ES-I3 (cell line): ENCODE results near the gene KRTAP5-9.
"Not testable (repeated sequence)": the region's sequence is repeated elsewhere in the genome, so short reads cannot be mapped to it uniquely, and the experiment has no call there.

Experiments
- H3K36me3 ChIP-seq: 2 replicates; pipeline ENCODE4 v1.6.1; 2013; ENCODE audit warnings: mild to moderate bottlenecking, low read length, control low read depth, moderate library complexity; ENCODE audit not compliant: insufficient read depth
- H3K4me1 ChIP-seq: 2 replicates; pipeline ENCODE4 v1.6.1; 2013; ENCODE audit warnings: mild to moderate bottlenecking, control low read depth, low read length; ENCODE audit not compliant: insufficient read depth
- H3K9ac ChIP-seq: 2 replicates; pipeline ENCODE4 v1.6.1; 2013; ENCODE audit warnings: low read depth, mild to moderate bottlenecking, low read length, moderate library complexity
- H3K9me3 ChIP-seq: 2 replicates; pipeline ENCODE4 v1.6.1; 2013; ENCODE audit warnings: mild to moderate bottlenecking, low read length, moderate library complexity; ENCODE audit not compliant: control insufficient read depth, insufficient read depth

The KRTAP5-9 gene

GRCh38 chr11:71525188-71525937, 22.9 kb upstream of the KRTAP5-9 start:
- Histone ChIP-seq H3K9me3 (no peaks in the 10 kb centered on the region), H3K9ac (no peak overlapping the region), H3K36me3 (no peaks in the 10 kb centered on the region), H3K4me1 (no peaks in the 10 kb centered on the region)

- H3K9ac ChIP-seq: no peak overlapping the region
- H3K9me3 ChIP-seq: no peaks in the 10 kb centered on the region
- H3K4me1 ChIP-seq: no peaks in the 10 kb centered on the region
- H3K36me3 ChIP-seq: no peaks in the 10 kb centered on the region
Measured at GRCh38 chr11:71525938-71526495, 22.2 kb upstream of the KRTAP5-9 start.

GRCh38 chr11:71526796-71527575, 21.2 kb upstream of the KRTAP5-9 start, which contains the start of gene KRTAP5-7:
KRTAP5-7 (plus strand) TSS chr11:71527267; CDS start chr11:71527301, 34 bp downstream.
- not testable (repeated sequence) for H3K9ac ChIP-seq, H3K9me3 ChIP-seq, H3K36me3 ChIP-seq, H3K4me1 ChIP-seq

- Histone ChIP-seq H3K9ac (no peak overlapping the region), H3K9me3 (no peaks in the 10 kb centered on the region), H3K36me3 (no peaks in the 10 kb centered on the region), H3K4me1 (no peaks in the 10 kb centered on the region)
Measured at GRCh38 chr11:71527576-71528210, 20.5 kb upstream of the KRTAP5-9 start.

- Histone ChIP-seq H3K9ac (no peak overlapping the region), H3K9me3 (no peaks in the 10 kb centered on the region), H3K4me1 (no peaks in the 10 kb centered on the region), H3K36me3 (no peaks in the 10 kb centered on the region)
Measured at GRCh38 chr11:71530602-71531001, 17.6 kb upstream of the KRTAP5-9 start.

GRCh38 chr11:71532036-71532610, 16.1 kb upstream of the KRTAP5-9 start:
- Histone ChIP-seq H3K36me3 (no peaks in the 10 kb centered on the region), H3K9me3 (no peaks in the 10 kb centered on the region), H3K4me1 (no peaks in the 10 kb centered on the region), H3K9ac (no peak overlapping the region)

- H3K9me3 ChIP-seq, H3K9ac ChIP-seq, H3K4me1 ChIP-seq, H3K36me3 ChIP-seq: not testable (repeated sequence)
Measured at GRCh38 chr11:71534711-71535608, 13.3 kb upstream of the KRTAP5-9 start.

GRCh38 chr11:71535825-71536224, 12.4 kb upstream of the KRTAP5-9 start:
- Histone ChIP-seq H3K4me1 (no peaks in the 10 kb centered on the region), H3K9ac (no peak overlapping the region), H3K36me3 (no peaks in the 10 kb centered on the region), H3K9me3 (no peaks in the 10 kb centered on the region)

- Histone ChIP-seq H3K9ac (no peak overlapping the region), H3K36me3 (no peaks in the 10 kb centered on the region), H3K9me3 (no peaks in the 10 kb centered on the region), H3K4me1 (no peaks in the 10 kb centered on the region)
Measured at GRCh38 chr11:71537537-71537936, 10.7 kb upstream of the KRTAP5-9 start.

- not testable (repeated sequence) for H3K36me3 ChIP-seq, H3K9me3 ChIP-seq, H3K9ac ChIP-seq, H3K4me1 ChIP-seq
Measured at GRCh38 chr11:71537977-71538665, 10.1 kb upstream of the KRTAP5-9 start, which contains the start of gene KRTAP5-8. KRTAP5-8 (plus strand) TSS chr11:71538025; CDS start chr11:71538056, 31 bp downstream.

- Histone ChIP-seq H3K9me3 (no peaks in the 10 kb centered on the region), H3K9ac (no peak overlapping the region), H3K4me1 (no peaks in the 10 kb centered on the region), H3K36me3 (no peaks in the 10 kb centered on the region)
Measured at GRCh38 chr11:71538666-71538990, 9.6 kb upstream of the KRTAP5-9 start.

- Histone ChIP-seq H3K4me1 (no peaks in the 10 kb centered on the region), H3K36me3 (no peaks in the 10 kb centered on the region)
Measured at GRCh38 chr11:71539017-71539416, 9.2 kb upstream of the KRTAP5-9 start.

GRCh38 chr11:71539971-71540370, 8.2 kb upstream of the KRTAP5-9 start:
- not testable (repeated sequence) for H3K9me3 ChIP-seq, H3K9ac ChIP-seq, H3K36me3 ChIP-seq, H3K4me1 ChIP-seq

More at GRCh38 chr11:71539017-71539416, 9.2 kb upstream of the KRTAP5-9 start:
- Histone ChIP-seq H3K9ac (no peak overlapping the region), H3K9me3 (no peaks in the 10 kb centered on the region)
